CD4-positive, alpha-beta T cell (primary cell): ENCODE results near the gene EFCAB8. TPM values are rescaled to one million over a fixed set of nuclear protein-coding genes. Genes with fewer than 3 reads are reported as not detected.

ENCODE experiments used
- ATAC-seq: fragments of 200-7000 bp; cut with Tn5 transposase; one replicate; pipeline ENCODE4 v1.10.0; 2022; ENCODE audit warnings: mild to moderate bottlenecking; ENCODE audit not compliant: poor library complexity
- CTCF ChIA-PET: fragments of 350-600 bp; sonication (Branson Sonifier 250); formaldehyde crosslinking; loops from one replicate; lab custom pipeline; 2021; ENCODE audit warnings: antibody characterized with exemption, inconsistent platforms; lab: Charles Lee
- POLR2A ChIA-PET: fragments of 350-600 bp; sonication (Branson Sonifier 250); formaldehyde crosslinking; loops from one replicate; lab custom pipeline; 2021; ENCODE audit warnings: antibody characterized with exemption, inconsistent platforms; lab: Charles Lee
- DNase-seq, 14 experiments: peaks; one replicate each; pipeline ENCODE4 v3.0.0-alpha.2; 2013 to 2020; ENCODE audit warnings: mixed read lengths in 2 of 14
- H3K27ac ChIP-seq, 2 donors: one replicate each; pipeline versions ENCODE4 v1.5.1 to v1.7.0; 2013; ENCODE audit warnings: low read length in 2 of 2, low read depth in 1 of 2, mild to moderate bottlenecking in 1 of 2
- H3K27me3 ChIP-seq, 2 experiments: 1 replicate in 1 of 2; 2 replicates in 1 of 2; pipeline versions ENCODE4 v1.6.1 to v1.7.0; 2013; ENCODE audit warnings: low read length in 2 of 2, control low read depth in 1 of 2, mild to moderate bottlenecking in 1 of 2, moderate library complexity in 1 of 2; ENCODE audit not compliant: insufficient read depth in 2 of 2, control insufficient read depth in 1 of 2
- H3K36me3 ChIP-seq: one replicate; pipeline ENCODE4 v1.6.1; 2013; ENCODE audit warnings: low read length, control low read depth; ENCODE audit not compliant: insufficient read depth
- H3K4me1 ChIP-seq: one replicate; pipeline ENCODE4 v1.6.1; 2013; ENCODE audit warnings: low read length, control low read depth; ENCODE audit not compliant: insufficient read depth
- H3K4me3 ChIP-seq: one replicate; pipeline ENCODE4 v1.5.1; 2013; ENCODE audit warnings: mild to moderate bottlenecking, low read length, moderate library complexity
- H3K9me3 ChIP-seq, 2 experiments: 1 replicate in 1 of 2; 2 replicates in 1 of 2; pipeline versions ENCODE4 v1.6.1 to v1.7.0; 2013; ENCODE audit warnings: low read length in 2 of 2, mild to moderate bottlenecking in 2 of 2, control low read depth in 1 of 2, moderate library complexity in 1 of 2; ENCODE audit not compliant: control insufficient read depth in 1 of 2, insufficient read depth in 1 of 2
- H3K27ac Mint-ChIP-seq: one replicate; pipeline ENCODE4 v1.8.0; 2020; ENCODE audit warnings: mixed read lengths
- H3K27me3 Mint-ChIP-seq: one replicate; pipeline ENCODE4 v1.8.0; 2021; ENCODE audit warnings: mixed read lengths
- H3K36me3 Mint-ChIP-seq: one replicate; pipeline ENCODE4 v1.8.0; 2021; ENCODE audit warnings: low read depth, mixed read lengths
- H3K4me1 Mint-ChIP-seq: one replicate; pipeline ENCODE4 v1.8.0; 2021; ENCODE audit warnings: low read depth, mixed read lengths
- H3K4me3 Mint-ChIP-seq: one replicate; pipeline ENCODE4 v1.8.0; 2020; ENCODE audit warnings: mild to moderate bottlenecking, mixed read lengths
- H3K9me3 Mint-ChIP-seq: one replicate; pipeline ENCODE4 v1.8.0; 2020; ENCODE audit warnings: mixed read lengths
- intact Hi-C, 2 experiments: fragments of 100-400 bp; cut with DNase I in 1 of 2; cut with micrococcal nuclease in 1 of 2; formaldehyde crosslinking; loops; one replicate each; pipeline versions ENCODE4 v1.15.1 to v1.9.0; 2023 to 2025; cut with DNase I, micrococcal nuclease
- total RNA-seq, 174 experiments: library from RNA in 2 of 174; stranded (reverse) in 2 of 174; gene quantifications; one replicate each; pipeline ENCODE4 v1.2.3 and lab custom pipeline; 2021 to 2026
- TF ChIP-seq, protein P1 (sequence below): fragments of 200-600 bp; IDR thresholded peaks from one replicate; pipeline ENCODE4 v1.8.0; 2022; ENCODE audit warnings: antibody characterized with exemption, mild to moderate bottlenecking

Gene EFCAB8
- total RNA-seq, 2 experiments from 2014 or later, result 0.81 to 2.5 TPM

DNA sequence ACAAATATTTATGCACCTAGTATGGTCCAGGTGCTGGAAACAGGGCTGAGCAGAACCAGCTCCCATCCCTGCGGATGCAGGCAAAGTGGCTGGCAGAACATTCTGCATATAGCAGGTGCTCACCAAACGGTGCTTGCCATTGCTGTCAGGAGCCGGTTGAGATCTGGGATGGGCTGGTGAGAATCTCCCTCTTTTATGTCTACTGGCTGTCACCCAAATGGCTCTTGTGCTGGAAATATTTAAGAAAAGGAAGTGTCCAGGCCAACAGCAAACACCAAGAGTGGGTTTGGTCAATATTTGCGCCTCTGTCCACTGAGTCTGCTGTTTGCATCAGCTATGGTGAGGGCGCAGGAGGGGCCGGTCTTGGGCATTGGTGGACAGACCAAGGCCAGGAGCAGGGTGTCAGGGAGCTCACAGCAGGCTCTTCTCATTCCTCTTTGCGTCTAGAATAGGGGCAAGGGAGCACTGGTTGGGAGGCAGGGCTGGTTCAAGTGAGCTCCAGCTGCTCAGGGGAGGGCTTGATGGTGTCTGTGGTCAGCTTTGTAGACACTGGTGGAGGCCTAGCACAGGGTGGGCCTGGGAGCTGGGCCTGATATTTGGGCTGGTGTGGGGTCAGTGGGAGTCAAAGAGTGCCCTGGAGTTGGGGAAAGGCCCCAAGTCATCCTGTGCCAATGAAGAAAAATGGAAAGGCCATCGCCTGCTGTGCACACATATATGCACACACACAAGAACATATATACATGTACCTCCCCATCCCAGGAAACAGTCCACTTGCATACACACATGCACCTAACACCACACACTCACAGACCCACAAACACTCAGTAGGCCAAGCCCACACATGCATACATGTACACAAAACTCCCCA lies 147.4 kb downstream of the EFCAB8 start:
- no peak for DNase-seq
- Mint-ChIP-seq H3K27me3 (no peaks in the 10 kb centered on the region), H3K4me3 (no peak overlapping the region), H3K4me1 (peaks cover 28% of the 10 kb centered on the region), H3K9me3 (peaks cover 2% of the 10 kb centered on the region), H3K36me3 (no peaks in the 10 kb centered on the region), H3K27ac (no peak overlapping the region)
- Histone ChIP-seq H3K27ac (no peak overlapping the region), H3K36me3 (no peaks in the 10 kb centered on the region), H3K4me1 (peaks cover 18% of the 10 kb centered on the region), H3K9me3 (peaks cover 0 to 13% of the 10 kb centered on the region in 2 experiments), H3K4me3 (no peak overlapping the region), H3K27me3 (no peaks in the 10 kb centered on the region)
- POLR2A ChIA-PET, result interaction anchor here (2.4 kb wide), 1 partner anchor 39 kb away, joined by 7 read pairs; no protein-coding TSS in a partner anchor
- no peak for ATAC-seq
- CTCF ChIA-PET, result interaction anchor here (1.8 kb wide), 1 partner anchor 61 kb away, joined by 11 read pairs; no protein-coding TSS in a partner anchor
- TF ChIP-seq, protein P1, sequence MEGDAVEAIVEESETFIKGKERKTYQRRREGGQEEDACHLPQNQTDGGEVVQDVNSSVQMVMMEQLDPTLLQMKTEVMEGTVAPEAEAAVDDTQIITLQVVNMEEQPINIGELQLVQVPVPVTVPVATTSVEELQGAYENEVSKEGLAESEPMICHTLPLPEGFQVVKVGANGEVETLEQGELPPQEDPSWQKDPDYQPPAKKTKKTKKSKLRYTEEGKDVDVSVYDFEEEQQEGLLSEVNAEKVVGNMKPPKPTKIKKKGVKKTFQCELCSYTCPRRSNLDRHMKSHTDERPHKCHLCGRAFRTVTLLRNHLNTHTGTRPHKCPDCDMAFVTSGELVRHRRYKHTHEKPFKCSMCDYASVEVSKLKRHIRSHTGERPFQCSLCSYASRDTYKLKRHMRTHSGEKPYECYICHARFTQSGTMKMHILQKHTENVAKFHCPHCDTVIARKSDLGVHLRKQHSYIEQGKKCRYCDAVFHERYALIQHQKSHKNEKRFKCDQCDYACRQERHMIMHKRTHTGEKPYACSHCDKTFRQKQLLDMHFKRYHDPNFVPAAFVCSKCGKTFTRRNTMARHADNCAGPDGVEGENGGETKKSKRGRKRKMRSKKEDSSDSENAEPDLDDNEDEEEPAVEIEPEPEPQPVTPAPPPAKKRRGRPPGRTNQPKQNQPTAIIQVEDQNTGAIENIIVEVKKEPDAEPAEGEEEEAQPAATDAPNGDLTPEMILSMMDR, result no peak
- intact Hi-C loops, result loop anchor here (1.0 to 5.0 kb wide), 2 partner anchors 39 to 104 kb away; no protein-coding TSS in a partner anchor

DNA sequence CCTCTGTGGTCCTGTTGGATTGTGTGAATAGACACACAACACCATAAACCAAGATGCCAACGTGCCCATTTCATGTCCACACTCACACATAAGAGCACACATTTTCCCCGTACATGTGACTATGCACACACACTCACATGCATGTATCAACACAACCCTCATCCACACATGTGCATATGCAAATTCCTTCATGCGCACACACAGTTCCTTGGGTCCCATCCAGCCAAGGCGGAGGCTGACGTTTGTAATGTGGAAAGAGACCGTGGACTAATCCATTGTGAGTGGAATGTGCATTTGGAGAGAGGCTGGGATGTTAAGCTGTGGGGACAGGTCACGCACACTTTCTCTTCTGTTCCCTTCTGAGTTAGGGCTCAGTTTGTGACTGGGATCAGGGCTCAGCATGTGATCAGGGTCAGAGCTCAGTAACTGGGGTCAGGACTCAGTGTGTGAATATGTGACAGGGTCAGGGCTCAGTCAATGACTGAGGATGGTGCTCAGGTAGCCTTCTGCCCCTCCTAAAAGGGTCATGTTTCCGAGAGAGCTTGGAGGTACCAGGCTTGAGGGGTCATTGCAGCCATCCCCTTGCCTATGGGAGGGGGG lies 148.2 kb downstream of the EFCAB8 start:
- Histone ChIP-seq H3K4me3 (no peak overlapping the region), H3K36me3 (no peaks in the 10 kb centered on the region), H3K4me1 (peaks cover 18% of the 10 kb centered on the region), H3K9me3 (peaks cover 0 to 13% of the 10 kb centered on the region in 2 experiments), H3K27me3 (no peaks in the 10 kb centered on the region), H3K27ac (no peak overlapping the region)
- Mint-ChIP-seq H3K9me3 (peaks cover 2% of the 10 kb centered on the region), H3K27ac (no peak overlapping the region), H3K4me3 (no peak overlapping the region), H3K27me3 (no peaks in the 10 kb centered on the region), H3K4me1 (peaks cover 22% of the 10 kb centered on the region), H3K36me3 (no peaks in the 10 kb centered on the region)
- no peak for ATAC-seq
- TF ChIP-seq, protein P1, result no peak
- ChIA-PET CTCF (no interaction called here), POLR2A (no interaction called here)
- intact Hi-C loops, result loop anchor here in 1 of 2 experiments (5.0 kb wide), 1 partner anchor 40 kb away; no protein-coding TSS in a partner anchor
- no peak for DNase-seq

DNA sequence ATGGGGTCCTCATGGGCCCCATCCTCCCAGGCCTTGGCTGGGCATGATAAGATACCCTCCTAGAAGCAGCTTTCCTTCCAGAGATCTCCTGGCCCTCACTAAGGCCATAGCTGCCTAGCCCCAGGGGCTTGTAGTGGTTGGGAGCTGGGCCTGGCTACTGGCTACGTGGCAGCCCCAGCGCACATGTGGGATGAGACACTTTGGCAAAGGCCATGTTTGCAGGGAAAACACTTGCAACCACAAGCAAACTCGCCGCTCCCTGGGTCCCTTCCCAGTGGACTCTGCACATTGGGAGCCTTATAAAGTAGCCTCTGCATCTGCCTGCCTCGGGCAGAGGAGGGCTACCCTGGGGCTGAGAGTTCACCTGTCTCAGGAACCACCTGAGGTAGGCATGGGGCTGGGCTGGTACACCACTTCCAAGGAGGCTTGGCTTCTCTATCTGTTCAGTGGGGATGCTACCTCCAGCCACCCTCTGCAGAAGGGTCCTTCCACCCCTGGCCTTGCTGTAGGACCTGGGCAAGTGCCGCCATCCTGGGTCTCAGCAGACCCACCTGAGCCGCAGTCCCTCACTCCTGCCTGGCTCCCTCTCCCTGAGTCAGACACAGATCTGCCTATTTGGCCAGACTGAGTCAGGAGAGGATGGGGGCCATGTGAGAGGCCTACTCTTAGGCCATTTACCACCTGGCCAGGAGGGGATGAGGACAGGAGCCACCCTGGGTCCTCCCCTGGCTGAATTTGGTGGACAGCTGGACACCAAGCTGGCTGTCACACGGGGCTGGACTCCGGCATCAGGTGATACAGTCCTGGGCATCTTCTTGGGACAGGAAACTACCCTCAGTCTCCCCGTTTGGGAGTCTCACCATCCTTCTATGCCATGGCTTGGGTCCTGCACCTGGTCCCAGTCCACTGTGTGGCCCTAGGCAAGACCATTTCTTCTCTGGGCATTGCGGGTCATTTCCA lies 148.9 kb downstream of the EFCAB8 start, which contains the start of gene BPIFB2:
Gene BPIFB2 (plus strand): TSS at position 329 of the 960 bp plus-strand sequence. CDS start 871 bp downstream, outside the sequence.
- Mint-ChIP-seq H3K27me3 (no peaks in the 10 kb centered on the region), H3K4me3 (no peak within 1 kb of the TSS), H3K27ac (no peak within 1 kb of the TSS), H3K4me1 (peaks cover 16% of the 10 kb centered on the region), H3K36me3 (no peaks in the 10 kb centered on the region), H3K9me3 (peaks cover 2% of the 10 kb centered on the region)
- intact Hi-C loops, result loop anchor here in 1 of 2 experiments (5.0 kb wide), 1 partner anchor 40 kb away; no protein-coding TSS in a partner anchor
- no peak for ATAC-seq
- H3K27me3 ChIP-seq, result no peaks in the 10 kb centered on the region
- peaks cover 0 to 13% of the 10 kb centered on the region in 2 experiments for H3K9me3 ChIP-seq
- H3K27ac ChIP-seq, result no peak within 1 kb of the TSS
- TF ChIP-seq, protein P1, result no peak
- ChIA-PET POLR2A (no interaction called here), CTCF (no interaction called here)
- DNase-seq, result no peak
- peaks cover 18% of the 10 kb centered on the region for H3K4me1 ChIP-seq
- H3K36me3 ChIP-seq, result no peaks in the 10 kb centered on the region
- H3K4me3 ChIP-seq, result no peak within 1 kb of the TSS
